ENCODE results near the gene PLCG1.

The PLCG1 gene

GRCh38 chr20:41182296-41183212 is 45.2 kb downstream of the PLCG1 start:
- DNase-seq = no peak

GRCh38 chr20:41183391-41183790 is 46.0 kb downstream of the PLCG1 start:
- DNase-seq = no peak

GRCh38 chr20:41183831-41184230 is 46.5 kb downstream of the PLCG1 start:
- no peak for DNase-seq

- DNase-seq = no peak
Measured at GRCh38 chr20:41185013-41185757, 47.8 kb downstream of the PLCG1 start.

- no peak for DNase-seq
Measured at GRCh38 chr20:41187668-41188067, 50.3 kb downstream of the PLCG1 start.

GRCh38 chr20:41191562-41192500 is 54.5 kb downstream of the PLCG1 start:
- DNase-seq = no peak

GRCh38 chr20:41192575-41192974 is 55.2 kb downstream of the PLCG1 start:
- DNase-seq = no peak

GRCh38 chr20:41196653-41197225 is 59.4 kb downstream of the PLCG1 start:
- no peak for DNase-seq

GRCh38 chr20:41198443-41198842 is 61.1 kb downstream of the PLCG1 start:
- DNase-seq = no peak

GRCh38 chr20:41200446-41201202 is 63.3 kb downstream of the PLCG1 start:
- no peak for DNase-seq

- no peak for DNase-seq
Measured at GRCh38 chr20:41201760-41202159, 64.4 kb downstream of the PLCG1 start.

GRCh38 chr20:41202426-41202825 is 65.1 kb downstream of the PLCG1 start:
- no peak for DNase-seq

GRCh38 chr20:41203660-41204059 is 66.3 kb downstream of the PLCG1 start:
- DNase-seq = no peak

- no peak for DNase-seq
Measured at GRCh38 chr20:41204304-41205265, 67.2 kb downstream of the PLCG1 start.

- no peak for DNase-seq
Measured at GRCh38 chr20:41205313-41205712, 68.0 kb downstream of the PLCG1 start.

GRCh38 chr20:41213150-41213820 is 75.9 kb downstream of the PLCG1 start:
- DNase-seq = no peak

GRCh38 chr20:41214202-41214601 is 76.9 kb downstream of the PLCG1 start:
- no peak for DNase-seq

- no peak for DNase-seq
Measured at GRCh38 chr20:41214666-41215065, 77.3 kb downstream of the PLCG1 start.

GRCh38 chr20:41217422-41217821 is 80.1 kb downstream of the PLCG1 start:
- DNase-seq = no peak

GRCh38 chr20:41218466-41218865 is 81.1 kb downstream of the PLCG1 start:
- no peak for DNase-seq
